Right lung (tissue), 5 donors: Measurements from ENCODE around the gene ANKH. TPM values are rescaled to one million over a fixed set of nuclear protein-coding genes. Genes with fewer than 3 reads are reported as not detected.
"Not testable (repeated sequence)": the region's sequence is repeated elsewhere in the genome, so short reads cannot be mapped to it uniquely, and the experiment has no call there.

Source experiments
- DNase-seq, 2 donors: peaks; one replicate each; pipeline ENCODE4 v3.0.0-alpha.2; 2013
- polyA plus RNA-seq, 5 donors: library from polyadenylated mRNA; unstranded; fragments of 120-200 nt; gene quantifications; one replicate each; pipeline versions ENCODE4 v1.2.1 to v1.2.3, GENCODE V29; 2013; ENCODE audit warnings: inconsistent platforms in 1 of 5, low replicate concordance in 1 of 5; ENCODE audit not compliant: insufficient read length in 5 of 5, insufficient read depth in 1 of 5

The ANKH gene
- polyA plus RNA-seq, 5 donors = 6.9 to 11.1 (median 9.3) TPM

DNA sequence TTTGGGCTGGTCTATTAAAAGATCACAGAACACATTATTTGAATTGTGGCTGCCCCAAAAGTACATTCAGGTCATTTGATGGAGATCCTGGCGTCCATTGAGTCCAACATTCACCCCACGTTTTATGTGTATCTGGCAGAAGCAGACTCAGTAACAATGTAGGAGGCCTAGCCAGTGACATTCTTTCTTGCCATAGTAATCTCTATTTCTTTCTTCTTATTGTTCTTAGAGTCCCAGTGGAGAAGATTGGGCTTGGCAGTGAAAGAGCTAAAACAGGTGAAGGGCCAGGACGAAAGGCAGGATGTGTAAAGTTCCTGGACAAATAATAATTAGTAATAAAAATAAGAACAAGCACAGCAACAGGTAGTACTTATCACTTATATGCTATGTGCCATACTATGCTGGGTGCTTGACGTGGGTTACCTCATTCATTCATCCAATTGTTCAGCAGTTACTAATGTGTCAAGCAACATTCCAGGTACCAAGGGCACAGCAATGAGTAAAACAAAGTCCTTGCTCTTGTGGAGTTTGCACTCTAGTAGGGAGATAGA lies 12.6 kb upstream of the ANKH start:
- no peak for DNase-seq

DNA sequence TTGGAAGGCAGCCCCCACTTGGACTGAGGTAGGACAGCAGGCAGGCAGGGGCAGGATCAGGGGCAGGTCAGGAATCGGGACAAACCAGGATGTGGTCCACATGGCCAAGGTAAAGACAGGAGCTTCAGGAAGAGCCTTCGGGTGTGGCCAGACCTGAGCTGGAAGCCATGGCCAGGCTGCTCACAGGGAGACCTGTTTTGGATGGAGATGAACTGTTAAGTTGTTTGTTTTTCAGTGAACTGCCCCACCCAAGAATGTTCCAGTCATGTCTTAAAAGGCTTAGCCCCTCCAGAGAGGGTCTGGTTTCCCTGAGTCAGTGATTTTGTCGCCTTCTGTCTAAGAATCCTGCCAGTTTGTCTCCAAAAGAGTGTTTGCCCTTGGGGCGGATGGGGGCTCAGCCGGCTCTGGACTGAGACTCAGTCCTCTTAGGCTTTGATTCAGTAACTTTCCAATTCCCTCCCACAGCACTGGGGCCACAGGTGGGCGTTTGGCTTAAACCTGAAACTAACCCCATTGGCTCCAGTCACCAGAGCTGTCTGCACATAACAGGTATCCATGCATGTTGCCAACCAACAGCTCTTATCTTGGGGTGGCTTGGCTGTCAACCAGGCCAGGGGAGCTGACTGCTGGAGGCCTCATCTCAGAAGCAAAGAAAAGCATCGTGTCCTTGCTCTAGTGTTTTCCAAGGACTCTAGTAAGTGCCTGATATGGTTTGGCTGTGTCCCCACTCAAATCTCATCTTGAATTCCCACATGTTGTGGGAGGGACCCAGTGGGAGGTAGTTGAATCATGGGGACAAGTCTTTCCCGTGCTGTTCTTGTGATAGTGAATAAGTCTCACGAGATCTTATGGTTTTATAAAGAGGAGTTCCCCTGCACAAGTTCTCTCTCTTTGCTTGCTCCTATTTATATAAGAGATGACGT lies 11.3 kb upstream of the ANKH start:
- DNase-seq = no peak

DNA sequence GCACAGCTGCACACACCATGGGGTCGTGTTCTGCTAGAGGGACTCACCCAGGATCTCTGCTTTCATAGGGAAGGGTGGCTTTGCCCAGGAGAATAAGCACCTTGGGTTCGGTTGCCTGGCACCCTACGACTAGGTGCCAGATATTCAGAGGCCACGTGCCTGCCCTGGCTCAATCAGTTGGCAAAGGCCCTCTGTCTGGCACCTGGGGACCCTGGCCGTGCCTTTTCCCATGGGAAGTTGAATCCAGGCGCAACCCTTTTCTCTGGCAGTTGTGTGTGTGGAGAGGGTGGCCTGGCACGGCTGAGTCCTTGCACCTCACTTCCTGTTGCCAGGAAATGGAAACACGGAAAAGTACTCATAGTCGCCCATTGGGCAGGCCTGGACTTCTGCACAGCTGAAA lies 10.2 kb upstream of the ANKH start:
- no peak for DNase-seq

DNA sequence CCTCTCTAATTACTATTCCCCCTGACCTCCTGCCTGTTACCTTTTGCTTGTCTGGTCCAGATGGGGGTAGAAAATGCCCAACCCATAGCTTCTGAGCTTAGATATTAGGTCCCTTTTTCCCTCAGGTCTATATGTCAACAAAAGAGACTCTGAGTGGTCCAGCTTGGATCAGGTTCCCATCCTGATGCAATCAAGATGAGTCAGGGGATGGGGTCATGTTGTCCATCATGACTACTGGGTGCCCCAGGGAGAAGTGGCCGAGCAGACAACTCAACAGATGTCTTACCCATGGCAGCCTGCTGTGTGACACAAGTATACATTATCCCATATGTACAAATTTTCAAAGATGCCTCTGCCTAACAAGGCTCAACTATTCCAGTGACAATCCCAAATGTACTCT lies 9.1 kb upstream of the ANKH start:
- DNase-seq = no peak

DNA sequence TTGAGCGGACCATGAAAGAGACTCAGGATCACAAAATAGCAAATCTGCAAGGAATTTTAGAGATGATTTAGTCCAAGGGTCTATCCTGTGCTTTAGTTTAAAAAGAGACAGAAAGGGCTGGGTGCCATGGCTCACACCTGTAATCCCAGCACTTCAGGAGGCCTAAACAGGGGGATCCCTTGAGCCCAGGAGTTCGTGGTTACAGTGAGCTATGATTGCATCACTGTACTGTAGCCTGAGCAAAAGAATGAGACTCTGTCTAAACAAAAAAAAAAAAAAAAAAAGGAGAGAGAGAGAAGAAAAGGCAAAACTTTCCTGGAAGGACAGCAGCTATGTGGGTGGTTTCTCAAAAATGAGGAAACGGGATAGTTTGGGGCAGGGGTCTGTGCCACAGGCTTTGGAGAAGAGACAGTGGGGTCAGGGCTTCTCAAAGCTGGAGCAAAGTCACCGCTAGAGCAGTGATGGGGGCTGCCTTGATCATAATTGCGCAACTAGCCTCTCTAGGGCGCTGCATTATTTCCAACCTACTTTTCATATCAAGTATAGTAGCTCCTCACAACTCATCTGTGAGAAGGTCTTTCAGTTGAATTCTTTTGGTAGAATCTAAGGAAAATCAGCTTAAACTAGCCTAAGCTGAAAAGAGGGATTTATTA lies 8.5 kb upstream of the ANKH start:
- DNase-seq = peak in 1 of 2 donors; percentile 5

DNA sequence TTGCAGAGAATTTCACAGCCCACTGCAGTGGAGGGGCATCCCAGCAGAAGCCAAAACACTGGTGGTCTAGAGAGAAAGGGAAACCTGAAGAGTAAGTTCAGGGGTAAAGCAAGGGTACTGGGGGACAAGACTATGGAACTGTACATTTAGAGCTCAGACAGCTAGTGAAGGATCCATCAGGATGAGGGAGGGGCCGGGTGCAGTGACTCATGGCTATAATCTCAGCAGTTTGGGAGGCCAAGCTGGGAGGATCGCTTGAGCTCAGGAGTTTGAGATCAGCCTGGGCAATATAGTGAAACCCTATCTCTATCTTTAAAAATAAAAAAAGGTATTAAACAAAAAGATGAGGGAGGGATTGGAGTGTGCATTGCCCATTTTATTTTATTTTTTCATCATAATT lies 7.8 kb upstream of the ANKH start:
- DNase-seq = no peak

DNA sequence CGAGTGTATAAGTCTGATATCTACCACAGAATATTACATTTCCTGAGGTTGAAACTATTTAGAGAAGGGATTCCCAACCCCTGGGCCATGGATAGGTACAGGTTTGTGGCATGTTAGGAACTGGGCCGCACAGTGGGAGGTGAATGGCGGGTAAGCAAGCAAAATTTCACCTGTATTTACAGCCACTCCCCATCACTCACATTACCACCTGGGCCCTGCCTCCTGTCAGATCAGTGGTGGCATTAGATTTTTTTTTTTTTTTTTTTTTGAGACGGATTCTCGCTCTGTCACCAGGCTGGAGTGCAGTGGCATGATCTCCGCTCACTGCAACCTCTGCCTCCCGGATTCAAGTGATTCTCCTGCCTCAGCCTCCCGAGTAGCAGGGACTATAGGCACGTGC lies 6.6 kb upstream of the ANKH start:
- DNase-seq = not testable (repeated sequence)

DNA sequence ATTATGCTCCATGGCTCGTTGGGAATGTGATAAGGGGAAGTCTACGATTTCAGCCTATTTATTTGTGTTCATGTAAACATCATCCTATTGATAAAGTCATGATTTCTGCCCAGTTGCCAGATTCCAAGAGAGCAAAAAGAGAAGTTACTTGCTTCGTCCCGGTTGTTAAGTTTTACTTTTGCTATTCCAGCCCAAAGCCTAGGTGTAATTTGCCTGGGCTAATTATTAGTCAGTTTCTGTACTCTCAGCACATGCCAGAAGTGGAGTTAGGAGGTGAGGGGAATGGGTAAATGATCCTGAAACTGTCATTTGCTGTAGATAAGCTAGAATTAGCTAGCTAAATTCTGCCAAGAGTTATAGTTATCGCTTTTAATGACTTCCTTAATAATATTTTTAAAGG lies 4.5 kb upstream of the ANKH start:
- no peak for DNase-seq

DNA sequence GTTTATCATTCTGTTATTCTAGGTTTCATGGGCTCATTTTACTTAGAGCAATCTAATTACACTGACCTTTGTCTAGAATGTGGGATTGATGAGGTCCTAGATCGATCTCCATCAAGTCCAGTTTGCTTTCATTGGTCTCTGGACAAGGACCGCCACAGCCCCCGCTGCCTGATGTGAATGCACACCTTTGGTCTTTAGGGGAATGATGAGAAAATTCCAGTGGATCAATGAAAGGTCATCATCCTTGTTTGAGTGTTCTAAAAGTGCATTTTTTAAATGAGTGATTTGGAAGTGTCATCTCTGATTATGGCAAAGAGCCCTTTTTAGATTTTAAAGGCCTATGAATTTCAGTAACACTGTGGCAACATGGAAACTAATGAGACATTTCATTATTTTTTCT lies 2.2 kb upstream of the ANKH start:
- DNase-seq = no peak

DNA sequence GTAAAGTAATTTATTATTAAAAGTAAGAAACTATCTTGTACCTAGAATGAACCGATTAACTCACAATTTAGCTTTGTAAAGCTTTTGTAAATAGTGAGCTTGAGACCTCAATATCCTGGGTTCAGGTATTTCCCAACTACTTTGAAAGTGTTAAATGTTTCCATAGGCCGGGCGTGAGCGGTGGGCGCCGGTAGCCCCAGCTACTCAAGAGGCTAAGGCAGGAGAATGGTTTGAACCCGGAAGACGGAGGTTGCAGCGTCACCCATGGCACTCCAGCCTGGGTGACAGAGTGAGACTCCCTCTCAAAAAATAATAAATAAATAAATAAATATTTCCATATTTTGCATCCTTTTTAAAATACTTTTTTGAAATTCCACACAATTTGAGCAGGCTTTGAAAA lies 1.5 kb upstream of the ANKH start:
- DNase-seq = no peak

DNA sequence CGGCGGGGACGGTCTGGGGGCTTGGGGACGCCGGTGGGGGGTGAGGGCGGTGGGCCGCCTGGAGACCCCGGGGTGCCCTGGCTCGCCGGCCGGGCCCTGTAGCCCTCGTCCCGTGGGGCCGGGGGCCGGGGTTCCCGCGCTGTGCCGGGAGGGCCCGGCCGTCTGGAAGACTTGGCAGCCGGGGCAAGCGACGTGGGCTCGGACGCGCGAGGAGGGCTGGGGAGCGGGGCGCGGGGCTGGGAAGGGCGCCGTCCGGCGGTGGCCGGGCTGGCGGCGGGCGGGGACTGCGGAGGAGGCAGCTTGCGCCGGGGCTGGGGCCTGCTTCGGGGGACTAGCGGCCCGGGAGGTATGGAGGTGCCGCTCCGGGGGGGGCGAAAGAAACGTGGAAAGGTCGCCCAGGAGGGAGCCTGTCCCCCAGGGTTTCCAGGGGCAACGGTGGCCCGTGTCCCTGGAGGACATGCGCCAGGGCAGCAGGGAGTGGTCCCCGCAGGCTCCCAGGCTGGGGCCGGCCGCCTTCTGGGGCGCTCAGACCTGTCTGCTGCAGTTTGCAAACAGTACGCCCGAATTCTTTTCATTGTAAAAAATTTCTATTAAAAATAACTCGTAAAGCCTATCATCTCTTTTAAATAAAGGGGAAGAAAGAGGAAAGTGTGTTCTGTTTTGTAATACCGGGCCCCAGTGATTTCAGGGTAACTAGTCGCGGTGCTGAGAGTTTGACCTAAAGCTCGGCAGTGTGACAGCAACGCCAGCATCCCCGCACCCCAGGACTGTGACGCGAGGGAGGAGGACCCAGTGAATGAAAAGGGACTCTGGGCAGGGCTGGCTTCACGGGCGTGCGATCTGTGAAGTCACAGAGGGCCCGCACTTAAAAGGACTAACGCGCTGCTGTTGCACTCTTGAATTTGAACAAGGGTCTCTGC lies 752 bp upstream of the ANKH start:
- peak; percentile 39 to 42 for DNase-seq

DNA sequence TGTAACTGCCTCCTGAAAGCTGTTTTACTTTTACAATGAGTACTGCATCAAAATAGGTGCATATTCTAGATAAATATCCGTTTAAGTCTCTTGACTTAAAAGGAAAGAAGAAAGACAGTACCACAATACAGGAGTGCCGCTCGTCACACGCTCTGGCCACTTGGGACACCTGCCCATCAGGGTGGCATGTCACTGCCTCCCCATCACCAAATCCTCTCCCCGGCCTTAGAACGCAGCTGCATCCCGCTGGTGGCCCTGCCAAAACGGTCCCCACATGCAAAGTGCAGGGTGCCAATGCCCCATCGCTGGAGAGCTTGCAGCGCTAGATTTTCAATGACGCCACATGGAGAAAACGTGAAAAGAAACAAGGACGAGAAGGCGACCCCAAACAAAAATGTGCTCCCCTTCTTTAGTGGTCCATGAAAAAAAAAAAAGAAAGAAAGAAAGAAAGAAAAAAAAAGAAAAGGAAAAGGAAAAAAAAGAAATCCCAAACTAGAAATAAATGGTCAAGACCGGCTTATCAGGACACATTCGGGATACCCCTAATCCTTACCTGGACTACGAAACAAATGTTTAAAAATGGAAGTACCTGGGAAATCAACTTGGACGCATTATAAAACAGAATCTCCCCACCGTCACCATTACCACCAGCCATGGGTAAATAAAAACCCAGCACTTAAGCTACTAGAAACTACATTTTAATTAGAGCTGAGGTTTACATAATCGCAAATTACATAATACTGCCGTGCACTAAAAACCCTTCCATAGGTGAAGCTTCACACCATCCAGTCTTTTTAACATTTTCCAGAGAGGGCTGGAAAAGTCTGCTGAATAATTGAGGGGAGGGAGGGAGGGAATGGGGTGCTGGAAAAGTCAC lies 1.0 kb downstream of the ANKH start:
- no peak for DNase-seq

DNA sequence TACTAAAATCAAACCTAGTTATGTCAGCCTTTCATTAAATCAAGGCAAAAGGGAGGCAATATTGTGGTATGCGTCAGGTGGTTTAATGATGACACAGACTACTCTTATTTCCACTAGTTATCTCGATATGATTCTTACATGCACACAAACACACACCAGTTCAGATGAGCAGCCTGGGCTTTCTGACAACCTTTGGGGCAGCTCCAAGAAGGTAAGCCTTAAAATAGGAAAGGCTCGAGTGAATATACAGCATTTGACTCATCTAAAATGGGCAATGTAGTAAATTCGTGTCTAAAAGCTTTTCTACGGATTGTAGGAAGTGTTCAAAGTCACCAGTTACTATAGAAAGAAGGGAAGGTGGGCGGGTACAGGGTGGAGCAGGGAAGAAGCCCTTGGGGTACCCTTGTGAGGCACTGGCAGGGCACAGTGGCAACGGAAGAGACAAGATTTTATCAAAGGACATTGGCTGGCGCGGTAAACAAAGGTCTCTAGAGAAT lies 1.9 kb downstream of the ANKH start:
- no peak for DNase-seq

DNA sequence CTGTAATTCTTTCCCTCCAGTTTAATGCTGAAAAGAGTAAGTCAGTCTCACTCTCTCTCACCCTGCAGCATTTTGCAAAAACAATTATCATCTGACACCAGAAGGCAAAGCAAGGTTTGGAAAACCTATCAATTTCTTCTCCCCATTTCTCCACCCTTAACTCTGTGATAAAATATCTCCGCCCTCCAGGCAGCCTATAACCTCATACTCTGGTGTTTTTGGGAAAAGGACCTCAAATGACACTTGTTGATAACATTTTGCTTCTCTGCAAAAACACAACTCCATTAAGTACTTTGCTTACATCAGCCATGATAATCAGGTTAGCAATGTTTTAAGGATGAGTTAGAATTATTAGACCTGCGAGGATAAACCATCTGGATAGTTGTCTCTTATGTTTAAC lies 2.3 kb downstream of the ANKH start:
- no peak for DNase-seq

DNA sequence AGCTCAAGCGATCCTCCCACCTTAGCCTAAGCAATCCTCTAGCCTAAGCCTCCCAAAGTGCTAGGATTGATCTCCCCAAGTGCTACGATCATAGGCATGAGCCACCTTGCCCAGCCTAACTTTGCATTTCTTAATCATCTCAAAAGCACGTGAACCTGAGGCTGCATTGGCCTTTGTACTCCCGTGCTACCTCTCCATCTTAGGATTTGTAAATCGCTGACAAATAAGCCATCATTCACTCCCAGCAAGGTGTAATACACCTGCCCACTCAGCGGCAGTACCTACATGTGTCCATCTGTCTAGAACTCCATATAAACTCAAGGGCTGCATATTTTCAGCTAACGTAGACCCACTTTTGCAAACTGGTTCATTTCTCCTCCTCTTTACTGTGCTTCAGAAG lies 2.8 kb downstream of the ANKH start:
- no peak for DNase-seq

DNA sequence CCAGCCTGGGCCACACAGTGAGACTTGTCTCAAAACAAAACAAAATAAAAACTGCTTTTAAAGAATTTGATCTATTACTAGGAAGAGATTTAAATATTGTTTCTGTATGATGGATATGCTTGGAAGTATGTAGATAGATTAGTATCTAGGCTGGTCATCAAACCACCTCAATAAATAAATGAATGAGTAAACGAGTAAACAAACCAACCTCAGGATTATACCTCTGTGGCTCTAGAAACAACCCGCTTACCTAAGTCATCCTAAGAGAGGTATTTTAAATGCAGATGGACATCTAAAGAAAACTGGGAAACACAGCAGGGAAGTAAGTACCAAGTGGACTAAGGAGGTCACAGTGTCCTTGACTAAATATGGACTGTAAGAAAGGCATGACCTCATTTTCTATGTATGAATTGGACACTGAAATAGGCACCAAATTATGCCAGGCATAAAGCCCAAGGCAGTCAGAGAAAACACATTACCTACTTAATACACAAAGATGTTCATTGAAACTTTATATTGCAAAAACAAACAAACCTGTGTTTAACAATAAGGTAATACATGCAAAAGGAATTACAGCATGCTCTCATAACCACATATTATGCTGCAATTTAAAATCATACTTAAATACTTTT lies 7.3 kb downstream of the ANKH start:
- no peak for DNase-seq

DNA sequence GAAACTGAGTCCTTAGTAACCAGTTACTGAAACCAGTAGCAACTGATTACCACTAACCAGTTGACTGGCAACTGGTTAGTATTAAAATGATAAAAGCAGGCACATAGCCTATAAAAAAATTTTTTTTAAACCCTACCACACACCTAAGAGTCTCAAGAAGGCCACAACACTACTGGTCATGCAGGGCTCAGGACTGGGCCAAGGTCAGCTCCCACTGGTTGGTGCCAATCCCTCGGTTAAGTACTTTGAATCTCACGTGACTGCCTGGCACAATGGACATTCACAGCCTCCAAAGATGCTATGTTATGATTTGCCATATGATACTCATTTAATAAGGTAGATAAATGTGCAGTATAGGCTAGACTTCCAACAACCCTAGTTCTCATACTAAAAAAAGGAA lies 8.5 kb downstream of the ANKH start:
- DNase-seq = no peak

DNA sequence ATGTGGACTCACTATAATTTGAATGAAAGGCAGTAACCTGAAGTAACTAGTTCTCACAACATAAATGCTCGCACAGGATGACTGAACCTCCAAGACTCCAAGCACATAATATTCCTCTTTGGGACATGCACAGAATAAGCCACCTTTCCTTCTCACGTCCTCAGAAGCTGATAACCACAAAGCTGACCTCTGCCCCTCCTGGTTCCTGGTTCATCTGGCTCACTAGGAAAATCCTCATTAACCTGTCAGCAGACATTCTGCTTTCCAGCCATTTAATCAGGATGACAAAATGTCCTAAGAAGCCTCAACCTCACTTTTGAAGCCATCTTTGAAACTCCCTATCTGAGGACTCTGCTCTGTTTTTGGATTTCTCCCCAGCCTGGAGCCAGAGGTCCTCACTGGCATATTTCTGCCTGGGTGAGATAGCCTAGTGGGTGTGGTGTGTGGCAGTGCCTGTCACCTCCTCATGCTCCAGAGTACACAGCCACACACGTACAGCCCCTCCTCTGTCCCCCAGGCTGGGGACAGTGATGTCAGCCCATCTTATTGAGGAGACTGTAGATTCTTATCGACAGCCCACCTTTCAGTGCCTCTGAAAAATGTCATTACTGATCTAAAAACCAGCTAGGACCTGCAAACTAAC lies 10.3 kb downstream of the ANKH start:
- no peak for DNase-seq

DNA sequence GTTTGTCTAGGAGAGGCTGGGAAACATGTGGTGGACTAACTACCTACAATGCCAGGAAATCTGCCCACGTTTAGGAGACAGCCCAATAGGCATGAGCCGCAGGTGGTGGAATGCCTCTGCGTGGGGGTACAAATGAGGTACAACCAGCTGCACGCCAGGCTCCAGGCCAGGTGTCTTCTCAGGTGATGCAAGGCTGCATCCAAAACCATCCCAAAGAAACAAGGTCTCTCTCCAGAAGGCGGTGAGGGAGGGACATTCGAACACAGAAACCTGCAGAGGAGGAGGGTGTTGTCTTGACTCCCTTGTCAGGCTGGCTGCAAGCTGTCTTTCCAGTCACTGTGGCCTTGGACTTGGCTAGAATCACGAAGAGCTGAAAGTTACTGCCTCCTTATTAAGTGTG lies 11.6 kb downstream of the ANKH start:
- DNase-seq = no peak

DNA sequence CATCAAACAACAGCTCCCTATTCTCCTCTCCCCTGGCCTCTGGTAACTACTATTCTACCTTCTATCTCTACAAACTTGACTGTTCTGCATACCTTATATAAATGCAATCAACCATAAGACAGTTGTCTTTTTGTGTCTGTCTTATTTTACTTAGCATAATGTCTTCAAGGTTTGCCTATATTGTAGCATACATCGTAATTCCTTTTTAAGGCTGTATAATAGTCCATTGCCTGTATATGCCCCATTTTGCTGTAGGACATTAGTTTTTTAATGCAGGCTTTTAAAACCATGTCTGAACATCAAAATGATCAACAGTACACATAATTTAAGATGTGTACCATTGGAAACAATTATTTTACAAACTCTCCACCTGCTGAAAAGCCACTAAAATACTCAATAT lies 12.4 kb downstream of the ANKH start:
- DNase-seq = no peak
